Astrocyte of the spinal cord (primary cell): ENCODE results near the gene CFAP107.
"Not testable (repeated sequence)": the region's sequence is repeated elsewhere in the genome, so short reads cannot be mapped to it uniquely, and the experiment has no call there.

Experiments
- DNase-seq: peaks from one replicate; pipeline ENCODE4 v3.0.0; 2011; ENCODE audit warnings: low read depth, low spot score
- H3K4me3 ChIP-seq: 2 replicates; pipeline ENCODE4 v1.5.1; 2011; ENCODE audit warnings: low read depth, mild to moderate bottlenecking, low read length, moderate library complexity
- in situ Hi-C: cut with HindIII; loops from 2 replicates; pipeline ENCODE4 v1.10.0; 2017; ENCODE audit warnings: low sequenced_read_pairs
- TF ChIP-seq, protein P1 (sequence below): IDR thresholded peaks from 2 replicates; pipeline ENCODE4 v1.5.1; 2012; ENCODE audit warnings: low read depth, mild to moderate bottlenecking, low read length, inconsistent platforms

The CFAP107 gene

GRCh38 chr1:12774801-12775345 lies 28.9 kb downstream of the CFAP107 start:
- no peak overlapping the region for H3K4me3 ChIP-seq
- TF ChIP-seq, protein P1, sequence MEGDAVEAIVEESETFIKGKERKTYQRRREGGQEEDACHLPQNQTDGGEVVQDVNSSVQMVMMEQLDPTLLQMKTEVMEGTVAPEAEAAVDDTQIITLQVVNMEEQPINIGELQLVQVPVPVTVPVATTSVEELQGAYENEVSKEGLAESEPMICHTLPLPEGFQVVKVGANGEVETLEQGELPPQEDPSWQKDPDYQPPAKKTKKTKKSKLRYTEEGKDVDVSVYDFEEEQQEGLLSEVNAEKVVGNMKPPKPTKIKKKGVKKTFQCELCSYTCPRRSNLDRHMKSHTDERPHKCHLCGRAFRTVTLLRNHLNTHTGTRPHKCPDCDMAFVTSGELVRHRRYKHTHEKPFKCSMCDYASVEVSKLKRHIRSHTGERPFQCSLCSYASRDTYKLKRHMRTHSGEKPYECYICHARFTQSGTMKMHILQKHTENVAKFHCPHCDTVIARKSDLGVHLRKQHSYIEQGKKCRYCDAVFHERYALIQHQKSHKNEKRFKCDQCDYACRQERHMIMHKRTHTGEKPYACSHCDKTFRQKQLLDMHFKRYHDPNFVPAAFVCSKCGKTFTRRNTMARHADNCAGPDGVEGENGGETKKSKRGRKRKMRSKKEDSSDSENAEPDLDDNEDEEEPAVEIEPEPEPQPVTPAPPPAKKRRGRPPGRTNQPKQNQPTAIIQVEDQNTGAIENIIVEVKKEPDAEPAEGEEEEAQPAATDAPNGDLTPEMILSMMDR: no peak
- in situ Hi-C loops: no loop called here
- no peak for DNase-seq

GRCh38 chr1:12775443-12775842 lies 29.4 kb downstream of the CFAP107 start:
- H3K4me3 ChIP-seq: no peak overlapping the region
- TF ChIP-seq, protein P1: no peak
- in situ Hi-C loops: no loop called here
- DNase-seq: no peak

DNA sequence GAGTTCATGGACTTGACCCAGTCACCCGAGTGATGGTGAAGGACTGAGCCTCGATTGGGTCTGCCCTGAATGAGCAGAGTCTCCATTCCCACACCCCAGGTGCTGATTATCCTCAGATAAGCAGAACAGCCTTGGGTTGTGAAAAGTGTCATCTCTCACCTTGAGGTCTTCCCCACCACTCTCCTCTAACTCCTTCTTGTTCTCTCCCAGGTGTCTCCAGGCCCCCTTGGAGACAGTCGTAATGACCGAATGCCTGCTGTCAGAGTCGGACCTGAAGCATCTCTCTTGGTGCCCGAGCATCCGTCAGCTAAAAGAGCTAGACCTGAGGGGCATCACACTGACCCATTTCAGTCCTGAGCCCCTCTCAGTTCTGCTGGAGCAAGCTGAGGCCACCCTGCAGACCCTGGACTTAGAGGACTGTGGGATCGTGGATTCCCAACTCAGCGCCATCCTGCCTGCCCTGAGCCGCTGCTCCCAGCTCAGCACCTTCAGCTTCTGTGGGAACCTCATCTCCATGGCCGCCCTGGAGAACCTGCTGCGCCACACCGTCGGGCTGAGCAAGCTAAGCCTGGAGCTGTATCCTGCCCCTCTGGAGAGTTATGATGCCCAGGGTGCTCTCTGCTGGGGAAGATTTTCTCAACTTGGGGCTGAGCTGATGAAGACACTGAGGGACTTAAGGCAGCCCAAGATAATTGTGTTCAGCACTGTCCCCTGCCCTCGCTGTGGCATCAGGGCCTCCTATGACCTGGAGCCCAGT lies 31.0 kb downstream of the CFAP107 start:
- in situ Hi-C loops: no loop called here
- no peak for DNase-seq
- H3K4me3 ChIP-seq: no peak overlapping the region
- TF ChIP-seq, protein P1: no peak

DNA sequence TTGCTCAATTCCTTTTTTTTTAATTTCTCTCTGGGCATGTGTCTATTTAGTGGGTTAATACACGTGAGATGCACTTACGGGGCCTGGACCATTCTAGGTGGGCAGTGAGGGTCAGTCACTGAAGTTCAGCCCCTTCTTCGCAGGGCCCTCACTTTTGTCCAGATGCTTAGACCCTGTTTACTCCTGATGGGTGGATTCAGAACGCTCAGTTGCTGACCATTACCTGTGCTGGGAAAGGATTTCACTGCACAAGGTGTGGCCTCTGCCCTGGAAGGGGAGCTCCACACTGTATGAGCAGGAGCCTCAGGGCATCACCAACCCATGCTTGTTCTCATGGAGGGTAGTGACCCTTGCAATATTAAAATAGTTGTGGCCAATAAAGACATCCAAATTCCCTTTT lies 32.1 kb downstream of the CFAP107 start:
- no peak overlapping the region for H3K4me3 ChIP-seq
- no peak for DNase-seq
- in situ Hi-C loops: no loop called here
- TF ChIP-seq, protein P1: no peak

DNA sequence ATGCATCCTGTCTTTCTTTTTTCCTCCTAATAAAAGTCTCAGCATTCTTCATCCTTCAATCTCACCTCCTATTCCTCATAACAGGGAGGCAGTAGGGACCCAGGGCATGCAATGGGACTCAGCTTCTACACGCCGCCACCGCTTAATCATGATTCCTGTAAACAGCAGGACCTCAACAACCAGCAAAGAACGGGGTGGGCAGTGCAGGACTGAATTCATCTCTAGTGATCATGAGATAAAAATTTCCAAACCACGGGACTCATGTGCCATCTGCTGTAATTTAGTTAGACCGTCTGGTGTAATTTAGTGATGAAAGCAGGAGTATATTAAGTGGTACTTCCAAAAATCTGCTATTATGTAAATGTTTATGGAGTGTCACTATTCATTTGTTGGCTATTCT lies 32.9 kb downstream of the CFAP107 start:
- DNase-seq: no peak
- no peak overlapping the region for H3K4me3 ChIP-seq
- in situ Hi-C loops: no loop called here
- TF ChIP-seq, protein P1: no peak

- in situ Hi-C loops, DNase-seq, H3K4me3 ChIP-seq: not testable (repeated sequence)
These were observed 35.5 kb downstream of the CFAP107 start for GRCh38 chr1:12781488-12781887.

DNA sequence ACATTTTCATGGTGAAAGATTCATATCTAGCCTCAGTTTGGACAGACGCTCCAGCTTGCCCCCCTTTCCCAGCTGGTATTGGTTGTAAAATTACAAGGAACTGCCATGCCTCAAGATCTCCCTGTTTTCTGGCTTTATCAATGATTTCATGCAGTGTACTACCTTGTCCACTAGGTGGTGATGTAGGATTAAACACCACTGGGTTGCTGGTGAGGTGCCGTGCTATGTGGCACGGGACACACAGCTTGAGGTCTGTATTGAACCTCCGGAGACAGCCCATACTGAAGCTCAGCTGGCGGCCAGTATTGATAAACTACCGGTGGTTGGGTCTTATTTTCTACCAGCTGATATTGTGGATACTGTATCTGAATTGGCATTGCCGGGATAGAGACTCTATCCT lies 37.8 kb downstream of the CFAP107 start:
- in situ Hi-C loops, DNase-seq, H3K4me3 ChIP-seq: not testable (repeated sequence)

DNA sequence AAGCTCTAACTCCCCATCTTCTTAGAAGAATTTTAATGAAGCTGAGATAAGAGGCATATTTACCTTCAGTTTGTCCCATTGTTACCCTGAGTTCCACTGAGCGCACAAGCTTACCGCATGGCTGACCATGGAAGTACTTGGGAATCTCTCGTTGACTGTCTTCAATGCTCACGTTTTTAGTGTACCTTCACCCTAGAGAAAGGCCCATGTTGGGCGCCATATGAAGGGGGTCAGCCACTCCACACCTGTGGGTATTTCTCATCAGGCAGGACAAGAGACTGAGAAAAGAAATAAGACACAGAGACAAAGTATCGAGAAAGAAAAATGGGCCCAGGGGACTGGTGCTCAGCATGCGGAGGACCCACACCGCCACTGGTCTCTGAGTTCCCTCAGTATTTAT lies 38.7 kb downstream of the CFAP107 start:
- DNase-seq, H3K4me3 ChIP-seq, in situ Hi-C loops: not testable (repeated sequence)

DNA sequence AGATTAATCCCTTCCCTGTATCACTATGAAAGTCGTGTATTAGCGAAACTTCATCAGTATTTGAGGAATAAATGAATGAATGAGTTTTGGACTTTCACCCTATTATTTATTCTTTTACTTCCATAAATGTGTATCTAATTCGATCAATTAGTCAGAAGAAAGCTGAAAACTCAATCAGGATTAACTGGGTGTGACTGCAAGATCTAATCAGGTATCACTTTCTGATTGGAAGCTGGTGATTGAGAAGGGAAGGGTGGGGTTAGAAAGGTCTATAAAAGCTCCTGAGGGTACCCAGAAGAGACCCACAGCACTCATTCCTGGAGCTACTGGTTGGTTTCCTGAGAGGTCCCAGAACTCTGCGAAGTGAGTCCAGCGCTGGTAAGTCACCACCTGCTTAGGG lies 45.1 kb downstream of the CFAP107 start, which contains the start of gene PRAMEF1:
PRAMEF1 (plus strand) TSS at position 301 of the 400 bp plus-strand sequence. CDS start 1,831 bp downstream, outside the sequence.
- H3K4me3 ChIP-seq, DNase-seq, in situ Hi-C loops: not testable (repeated sequence)
